GM12864 (cell line): ENCODE data around the gene PDLIM3.

Experiments used
- DNase-seq: peaks from one replicate; pipeline ENCODE4 v3.0.0-alpha.2; 2011; ENCODE audit warnings: low read depth
- H3K4me3 ChIP-seq: 2 replicates; pipeline ENCODE4 v1.5.1; 2011; ENCODE audit warnings: mild to moderate bottlenecking, low read depth, low read length, control low read depth
- CTCF ChIP-seq: IDR thresholded peaks from 2 replicates; pipeline ENCODE4 v1.5.1; 2011; ENCODE audit warnings: low read depth, mild to moderate bottlenecking, moderate library complexity, low read length, control low read depth, inconsistent platforms; ENCODE audit errors: missing control alignments

PDLIM3 gene

DNA sequence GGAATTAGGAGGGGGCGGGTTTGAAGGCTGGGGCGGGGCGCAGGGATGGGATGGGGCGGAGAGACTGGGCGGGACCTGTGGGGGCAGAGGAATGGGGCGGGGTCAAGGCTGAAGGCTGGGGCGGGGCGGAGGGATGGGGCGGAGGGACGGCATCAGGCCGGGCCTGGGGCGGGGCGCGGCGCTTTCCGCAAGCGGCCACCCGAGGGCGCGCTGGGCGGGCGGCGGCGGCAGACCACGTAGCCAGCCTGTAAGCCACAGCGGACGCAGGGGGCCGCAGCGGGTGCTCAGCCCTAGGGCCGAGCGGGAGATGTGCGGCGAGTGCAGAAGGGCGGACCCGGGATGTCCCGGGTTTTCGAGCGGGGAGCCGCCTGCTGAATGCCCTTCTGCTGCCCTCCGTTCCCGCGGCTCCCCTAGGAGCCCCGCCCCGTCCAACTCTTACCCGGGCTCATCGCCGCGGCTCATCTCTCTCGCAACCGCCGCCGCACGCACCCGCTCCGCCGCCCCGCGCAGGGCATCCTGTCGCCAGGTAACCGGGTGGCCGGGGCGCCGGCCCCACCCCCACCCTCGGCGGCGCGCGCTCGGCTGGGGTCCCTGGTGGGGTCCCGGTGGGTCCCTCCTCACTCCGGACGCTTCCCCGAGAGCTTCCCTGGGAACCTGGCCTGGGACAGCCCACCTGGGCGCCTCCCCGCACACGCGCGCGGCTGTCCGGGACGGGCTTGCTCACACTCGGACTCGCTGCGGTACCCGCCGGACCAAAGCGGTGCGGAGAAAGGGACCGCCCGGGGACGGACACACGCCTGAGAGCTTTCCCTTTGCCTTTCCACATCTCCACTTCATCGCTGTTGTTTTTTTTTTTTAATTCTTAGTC is 63.8 kb downstream of the PDLIM3 start, which contains the start of gene CCDC110:
CCDC110 (minus strand) TSS at position 499 of the 868 bp plus-strand sequence; CDS start at position 449, 50 bp downstream.
- H3K4me3 ChIP-seq, result peak within 1 kb of the TSS; percentile 94
- peak; percentile 51 for TF ChIP-seq CTCF
- DNase-seq, result peak; percentile 63

DNA sequence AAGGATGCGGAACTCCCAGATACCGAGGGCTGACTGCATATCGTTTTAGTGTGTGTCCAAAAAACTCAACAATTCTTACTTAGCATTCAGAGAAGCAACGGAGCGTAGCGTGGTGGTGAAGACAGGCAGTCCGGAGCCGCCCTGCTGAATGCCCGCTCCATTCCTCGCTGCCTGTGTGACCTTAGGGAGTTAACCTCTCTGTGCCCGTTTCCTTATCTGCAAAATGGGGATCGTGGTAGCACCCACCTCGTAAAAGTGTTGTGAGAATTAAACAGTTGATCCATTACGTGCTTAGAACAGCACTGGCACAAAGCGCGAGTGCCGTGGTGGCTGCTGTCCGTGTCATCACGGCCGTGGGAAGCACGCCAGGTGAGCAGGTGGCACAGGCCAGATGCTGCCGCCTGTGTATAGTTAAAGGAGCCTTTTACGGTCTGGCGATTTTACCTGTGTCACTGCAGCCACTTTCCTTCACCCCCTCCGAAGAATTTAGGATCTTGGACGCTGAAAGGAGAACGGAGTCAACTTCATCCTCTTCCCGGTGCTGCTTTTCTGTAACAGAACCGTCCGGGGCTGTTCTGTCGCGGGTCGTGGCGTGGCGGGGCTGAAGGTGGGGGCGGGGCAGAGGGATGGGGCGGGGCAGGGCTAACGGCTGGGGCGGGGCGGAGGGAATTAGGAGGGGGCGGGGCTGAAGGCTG is 64.7 kb downstream of the PDLIM3 start:
- H3K4me3 ChIP-seq, result peak overlapping the region; percentile 82
- no peak for TF ChIP-seq CTCF
- no peak for DNase-seq

GRCh38 chr4:185469580-185470154 is 65.6 kb downstream of the PDLIM3 start:
- DNase-seq, result no peak
- no peak overlapping the region for H3K4me3 ChIP-seq
- no peak for TF ChIP-seq CTCF

GRCh38 chr4:185468999-185469398 is 66.3 kb downstream of the PDLIM3 start:
- no peak for TF ChIP-seq CTCF
- H3K4me3 ChIP-seq, result no peak overlapping the region
- no peak for DNase-seq

- no peak for TF ChIP-seq CTCF
- DNase-seq, result no peak
- H3K4me3 ChIP-seq, result no peak overlapping the region
These were observed 67.3 kb downstream of the PDLIM3 start for GRCh38 chr4:185467991-185468390.

DNA sequence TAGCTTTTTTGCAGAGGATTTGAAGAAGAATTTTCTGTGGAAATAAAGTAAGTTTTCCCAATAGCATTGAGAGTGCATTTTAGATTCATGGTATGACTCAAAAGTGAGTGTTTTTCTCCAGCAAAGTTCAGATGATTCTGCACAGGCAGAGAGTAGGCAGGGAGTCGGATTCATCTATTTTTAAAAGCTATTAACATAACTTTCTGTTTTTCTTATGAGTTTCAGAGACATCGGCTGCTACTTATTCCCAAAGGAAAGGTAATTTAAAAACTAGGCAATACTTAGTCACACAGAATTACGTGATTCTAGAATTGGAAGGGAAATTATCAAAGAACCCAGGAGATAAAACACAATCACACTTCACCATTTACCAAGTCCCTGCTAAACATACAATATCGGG is 68.2 kb downstream of the PDLIM3 start:
- H3K4me3 ChIP-seq, result no peak overlapping the region
- DNase-seq, result no peak
- TF ChIP-seq CTCF, result no peak
